HG03457 (cell line): ENCODE measurements around the gene MUCL3.
A peak's percentile ranks its signal among the peaks of the same experiment; 100 is the strongest.
"Not testable (repeated sequence)": the region's sequence is repeated elsewhere in the genome, so short reads cannot be mapped to it uniquely, and the experiment has no call there.

Source experiments
- ATAC-seq: cut with Tn5 transposase; IDR thresholded peaks from one replicate; pipeline ENCODE4 v1.9.1; 2021; ENCODE audit warnings: moderate number of reproducible peaks; ENCODE audit not compliant: unreplicated experiment

Gene MUCL3, protein sequence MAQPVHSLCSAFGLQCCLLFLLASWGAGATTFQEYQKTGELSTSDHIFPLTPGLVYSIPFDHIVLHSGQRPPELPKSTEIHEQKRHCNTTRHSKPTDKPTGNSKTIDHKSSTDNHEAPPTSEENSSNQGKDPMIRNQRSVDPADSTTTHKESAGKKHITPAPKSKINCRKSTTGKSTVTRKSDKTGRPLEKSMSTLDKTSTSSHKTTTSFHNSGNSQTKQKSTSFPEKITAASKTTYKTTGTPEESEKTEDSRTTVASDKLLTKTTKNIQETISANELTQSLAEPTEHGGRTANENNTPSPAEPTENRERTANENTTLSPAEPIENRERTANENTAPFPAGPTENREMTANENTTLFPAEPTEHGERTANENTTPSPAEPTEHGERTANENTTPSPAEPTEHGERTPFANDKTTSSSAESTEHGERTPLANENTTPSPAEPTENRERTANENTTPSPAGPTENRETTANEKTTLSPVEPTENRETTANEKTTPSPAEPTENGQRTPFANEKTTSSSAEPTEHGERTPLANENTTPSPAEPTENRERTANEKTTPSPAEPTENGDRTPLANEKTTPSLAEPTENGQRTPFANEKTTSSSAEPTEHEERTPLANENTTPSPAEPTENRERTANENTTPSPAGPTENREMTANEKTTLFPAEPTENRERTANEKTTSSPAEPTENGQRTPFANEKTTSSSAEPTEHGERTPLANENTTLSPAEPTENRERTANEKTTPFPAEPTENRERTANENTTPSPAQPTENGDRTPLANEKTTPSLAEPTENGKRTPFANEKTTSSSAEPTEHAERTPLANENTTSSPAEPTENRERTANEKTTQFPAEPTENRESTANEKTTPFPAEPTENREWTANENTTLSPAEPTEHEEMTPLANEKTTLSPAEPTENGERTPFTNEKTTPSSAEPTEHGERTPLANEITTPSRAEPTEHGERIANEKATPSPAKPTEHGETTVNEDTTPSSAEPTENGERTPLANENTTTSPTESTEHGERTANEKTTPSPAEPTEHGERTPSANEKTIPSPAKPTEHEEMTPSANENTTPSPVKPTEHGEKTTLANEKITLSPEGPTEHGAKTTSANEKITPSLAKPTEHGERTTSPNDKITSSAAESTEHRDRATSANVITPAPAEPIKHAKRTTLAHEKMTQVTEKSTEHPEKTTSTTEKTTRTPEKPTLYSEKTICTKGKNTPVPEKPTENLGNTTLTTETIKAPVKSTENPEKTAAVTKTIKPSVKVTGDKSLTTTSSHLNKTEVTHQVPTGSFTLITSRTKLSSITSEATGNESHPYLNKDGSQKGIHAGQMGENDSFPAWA (N-terminal part only)

DNA sequence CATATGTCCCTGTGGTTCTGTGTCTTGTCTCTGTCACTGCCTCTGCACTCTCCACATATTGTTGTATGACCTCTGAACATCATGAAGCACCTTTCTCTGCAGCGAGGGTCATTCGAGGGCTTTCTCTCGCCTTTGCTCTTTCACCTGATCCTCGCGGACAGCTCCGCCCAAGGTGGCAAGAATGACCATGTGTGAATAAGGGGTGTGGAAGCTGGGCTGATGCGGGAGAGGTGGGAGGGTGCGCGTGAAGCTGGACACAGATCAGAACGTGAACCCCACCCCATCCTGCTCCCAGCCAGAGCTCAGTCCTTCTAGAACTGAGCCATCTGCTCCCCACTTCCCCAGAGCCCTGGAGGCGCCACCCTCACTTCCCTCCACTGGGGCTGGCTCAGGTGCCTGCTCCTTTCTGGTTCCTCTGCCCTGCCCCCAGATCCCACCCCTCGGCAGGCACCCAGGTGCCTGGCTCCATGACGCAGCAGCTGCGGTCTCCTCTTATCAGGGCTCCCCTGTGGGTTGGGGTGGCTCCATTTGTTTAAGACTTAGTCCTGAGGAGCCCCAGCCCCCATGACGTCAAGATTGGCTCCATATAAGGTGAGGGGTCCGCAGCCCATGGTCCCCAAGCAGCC lies at the start of gene MUCL3:
MUCL3 (plus strand) TSS at position 613 of the 626 bp plus-strand sequence. CDS start 27 bp downstream, outside the sequence.
- no peak for ATAC-seq

DNA sequence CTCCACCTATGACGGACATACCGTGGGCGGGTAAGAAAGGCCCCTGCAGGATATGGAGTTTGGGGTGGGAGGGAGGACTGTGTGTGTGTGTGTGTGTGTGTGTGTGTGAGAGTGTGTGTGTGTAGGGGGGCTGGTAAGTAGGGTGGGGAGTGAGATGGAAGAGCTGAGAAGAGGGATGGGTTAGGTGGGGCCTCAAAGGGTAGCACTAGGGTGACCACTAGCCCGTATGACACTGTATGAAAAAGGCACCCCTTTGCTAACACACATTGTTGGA lies 49.4 kb upstream of the MUCL3 start:
- ATAC-seq = no peak

GRCh38 chr6:30891816-30892538 lies 48.8 kb upstream of the MUCL3 start:
- ATAC-seq = no peak

- ATAC-seq = no peak
Observed at GRCh38 chr6:30893001-30893591, 47.7 kb upstream of the MUCL3 start.

DNA sequence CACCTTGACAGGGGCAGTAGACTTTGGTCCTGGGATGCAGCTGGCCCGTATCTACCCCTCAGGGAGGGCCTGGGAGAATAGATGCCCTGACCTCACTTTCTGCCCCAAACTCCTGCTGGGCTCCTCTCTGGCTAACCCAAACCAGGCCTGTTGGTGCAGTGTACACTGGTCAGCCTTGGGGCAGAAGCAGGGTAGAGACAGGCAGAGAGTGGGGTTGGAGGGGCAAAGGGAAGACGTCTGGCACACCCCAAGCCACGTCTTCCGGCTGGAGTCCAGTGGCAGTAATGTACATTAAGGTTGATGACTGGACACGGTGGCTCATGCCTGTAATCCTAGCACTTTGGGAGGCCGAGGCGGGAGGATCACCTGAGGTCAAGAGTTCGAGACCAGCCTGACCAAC lies 47.1 kb upstream of the MUCL3 start:
- no peak for ATAC-seq

- no peak for ATAC-seq
Observed at GRCh38 chr6:30894381-30894780, 46.4 kb upstream of the MUCL3 start.

GRCh38 chr6:30894935-30895334 lies 45.8 kb upstream of the MUCL3 start:
- ATAC-seq = no peak

GRCh38 chr6:30895343-30895742 lies 45.4 kb upstream of the MUCL3 start:
- ATAC-seq = no peak

- no peak for ATAC-seq
Observed at GRCh38 chr6:30896541-30896940, 44.2 kb upstream of the MUCL3 start.

- ATAC-seq = no peak
Observed at GRCh38 chr6:30897882-30898281, 42.9 kb upstream of the MUCL3 start.

GRCh38 chr6:30898750-30899360 lies 41.9 kb upstream of the MUCL3 start:
- no peak for ATAC-seq

GRCh38 chr6:30900863-30901417 lies 39.8 kb upstream of the MUCL3 start:
- no peak for ATAC-seq

DNA sequence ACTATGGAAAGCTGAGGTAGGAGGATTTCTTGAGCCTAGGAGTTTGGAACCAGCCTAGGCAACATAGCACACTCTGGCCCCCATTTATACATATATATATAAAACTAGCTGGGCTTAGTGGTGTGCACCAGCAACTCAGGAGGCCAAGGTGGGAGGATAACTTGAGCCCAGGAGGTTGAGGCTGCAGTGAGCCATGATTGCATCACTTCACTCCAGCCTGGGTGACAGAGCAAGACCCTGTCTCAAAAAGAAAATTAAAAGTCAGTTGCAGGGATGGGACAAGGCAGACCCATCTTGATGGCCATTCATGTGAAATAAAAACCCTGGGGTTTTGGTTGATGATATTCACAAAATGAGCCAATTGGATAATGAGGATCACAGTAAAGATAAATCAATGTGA lies 39.3 kb upstream of the MUCL3 start:
- no peak for ATAC-seq

DNA sequence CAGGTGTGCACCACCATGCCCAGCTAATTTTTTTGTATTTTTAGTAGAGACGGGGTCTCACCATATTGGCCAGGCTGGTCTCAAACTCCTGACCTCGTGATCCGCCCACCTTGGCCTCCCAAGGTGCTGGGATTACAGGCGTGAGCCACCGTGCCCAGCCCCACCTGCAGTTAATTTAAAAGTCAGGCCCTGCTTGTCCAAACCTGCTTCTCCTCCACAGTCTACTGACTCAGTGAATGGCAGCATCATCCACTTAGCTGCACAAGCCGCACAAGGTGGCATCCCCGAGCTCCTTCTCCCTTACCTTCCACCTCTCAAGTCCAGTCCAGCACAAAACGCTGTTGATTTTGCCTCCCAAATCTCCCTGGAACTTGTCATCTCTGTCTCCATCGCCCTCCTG lies 38.6 kb upstream of the MUCL3 start:
- ATAC-seq = not testable (repeated sequence)

DNA sequence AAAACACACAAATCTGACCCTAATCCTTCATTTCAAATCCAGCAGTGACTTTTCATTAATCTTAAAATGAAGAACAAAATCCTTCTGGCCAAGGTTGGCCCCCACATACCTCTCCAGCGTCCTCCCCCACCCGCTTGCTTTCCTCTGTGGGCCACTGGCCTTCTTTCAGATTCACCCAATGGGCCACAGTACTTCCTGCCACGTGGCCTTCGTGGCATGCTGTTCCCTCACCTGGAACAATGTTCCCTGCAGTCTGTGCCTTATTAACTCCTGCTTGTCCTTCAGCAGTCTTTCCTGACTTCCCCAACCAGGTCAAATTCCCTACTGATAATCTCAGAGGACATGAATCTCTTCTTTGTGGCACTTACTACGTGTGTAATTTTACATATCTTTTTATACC lies 38.1 kb upstream of the MUCL3 start:
- no peak for ATAC-seq

- no peak for ATAC-seq
Observed at GRCh38 chr6:30903236-30903635, 37.5 kb upstream of the MUCL3 start.

GRCh38 chr6:30907290-30907757 lies 33.4 kb upstream of the MUCL3 start:
- ATAC-seq = not testable (repeated sequence)

DNA sequence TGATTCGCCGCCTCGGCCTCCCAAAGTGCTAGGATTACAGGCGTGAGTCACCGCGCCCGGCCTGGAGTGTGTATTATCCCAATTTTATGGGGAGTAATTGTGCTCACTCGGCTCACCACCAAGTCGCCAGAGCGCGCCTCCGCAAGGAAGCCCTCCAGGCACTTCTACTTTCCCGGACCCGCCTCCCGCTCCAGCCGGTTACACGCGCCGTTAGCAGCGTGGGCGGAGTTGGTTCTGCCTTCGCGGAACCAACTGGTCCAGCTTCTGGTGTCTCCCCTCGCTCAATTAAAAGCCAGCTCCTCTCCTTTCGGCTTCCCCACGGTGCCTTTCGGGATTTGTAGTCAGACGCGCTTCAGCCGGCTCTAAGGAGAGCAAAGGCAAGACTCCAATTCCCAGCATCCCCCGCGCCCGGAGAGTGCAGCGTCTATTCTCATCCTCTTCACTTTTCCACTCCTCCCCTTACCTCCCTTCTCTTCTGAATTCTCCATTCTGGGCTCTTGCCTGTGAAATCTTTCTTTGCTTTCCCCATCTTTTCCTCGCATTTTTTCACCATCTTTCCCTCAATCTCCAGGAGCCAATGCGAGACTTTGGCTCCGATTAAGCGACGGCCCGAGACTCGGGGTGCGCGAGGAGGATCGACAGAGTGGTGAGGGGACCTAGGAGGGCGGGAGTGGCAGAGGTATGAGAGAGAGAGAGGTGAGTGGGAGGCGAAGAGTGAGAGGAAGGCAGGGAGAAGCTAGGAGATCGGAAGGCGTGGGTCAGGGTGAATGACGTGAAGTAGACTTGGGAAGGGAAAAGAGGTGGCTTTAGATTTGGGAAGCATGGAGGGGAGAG lies 32.8 kb upstream of the MUCL3 start, which contains the start of gene GTF2H4:
GTF2H4 (plus strand) TSS at position 450 of the 834 bp plus-strand sequence.
- peak; percentile 83 for ATAC-seq
